Measurements from ENCODE around the gene NUTF2.
A peak's percentile ranks its signal among the peaks of the same experiment; 100 is the strongest.
"Not testable (repeated sequence)": the region's sequence is repeated elsewhere in the genome, so short reads cannot be mapped to it uniquely, and the experiment has no call there.

Gene NUTF2

DNA sequence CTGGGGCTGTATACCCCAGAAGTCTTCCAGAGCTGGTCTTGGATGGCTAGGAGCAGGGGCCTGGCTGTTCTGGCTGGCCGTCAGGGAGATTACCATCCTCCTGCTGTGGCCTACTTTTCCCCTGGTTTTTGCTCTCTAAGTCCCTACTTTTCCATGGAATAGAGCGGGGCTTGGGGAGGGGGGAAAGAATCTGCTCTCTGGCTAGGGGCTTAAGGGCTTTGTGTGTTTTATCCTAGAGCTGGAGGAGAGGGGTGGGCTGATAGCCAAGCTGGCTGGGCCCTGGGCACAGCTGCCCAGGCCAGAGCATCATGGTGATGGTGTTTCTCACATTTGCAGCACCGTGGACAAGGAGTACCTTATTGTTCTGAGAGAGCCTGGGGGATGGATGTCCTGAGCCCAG is 41.6 kb downstream of the NUTF2 start:
- no peak for DNase-seq

DNA sequence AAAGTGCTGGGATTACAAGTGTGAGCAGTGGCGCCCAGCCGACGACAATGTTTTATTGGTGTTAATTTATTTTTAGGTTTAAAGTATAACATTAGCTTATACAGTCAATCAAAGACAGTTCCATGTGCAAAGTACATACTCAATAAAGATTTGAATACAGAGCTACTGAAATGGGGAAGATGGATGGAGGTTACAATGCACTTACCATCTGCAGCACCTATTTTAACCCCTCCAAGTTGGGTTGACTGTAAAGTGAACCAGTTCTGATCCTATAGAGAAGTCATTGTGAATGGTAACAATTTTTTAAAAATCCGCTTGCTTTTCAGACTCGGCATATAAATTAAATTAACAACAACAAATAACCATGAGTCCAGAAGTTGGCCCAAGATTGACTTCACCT is 45.6 kb downstream of the NUTF2 start:
- no peak for DNase-seq

DNA sequence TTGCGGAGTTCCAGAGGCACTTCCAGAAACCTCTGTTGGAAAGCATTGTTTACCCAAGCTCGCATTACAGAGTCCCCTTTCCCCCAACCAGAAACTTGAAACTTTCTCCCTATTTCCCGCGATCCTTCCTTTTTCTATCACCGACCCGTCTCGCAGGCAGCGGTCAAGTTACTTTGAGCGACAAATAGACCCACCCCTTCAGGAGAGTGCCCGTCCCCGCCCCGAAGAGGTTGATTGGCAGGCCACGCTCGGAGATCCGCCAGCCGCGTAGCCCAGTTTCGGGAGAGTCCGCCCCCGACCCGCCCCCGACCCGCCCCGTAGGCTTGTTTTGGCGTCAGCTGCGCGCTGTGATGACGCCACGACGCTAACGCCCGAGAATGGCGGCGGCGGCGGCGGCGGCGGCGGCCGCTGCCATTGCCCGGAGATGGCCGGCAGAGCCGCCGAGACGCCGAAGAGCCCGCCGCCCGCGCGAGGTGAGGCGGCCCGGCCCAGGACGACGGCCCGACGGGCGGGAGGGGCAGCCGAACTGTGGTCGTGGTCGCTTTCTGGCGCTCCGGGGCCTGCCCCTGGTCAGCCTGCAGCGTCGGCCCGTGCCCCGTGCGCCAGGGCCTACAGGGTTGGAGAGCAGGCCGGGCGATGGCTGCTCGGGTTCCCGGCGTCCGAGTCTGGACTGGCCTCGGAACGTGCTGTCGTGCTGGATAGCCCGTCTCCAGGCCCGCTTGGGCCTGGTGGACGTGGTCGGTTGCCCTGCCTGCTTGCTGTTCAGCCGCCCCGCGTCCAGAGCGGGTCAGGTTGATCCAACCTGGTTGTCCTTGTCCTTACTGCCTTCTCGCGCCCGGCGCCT is 46.4 kb downstream of the NUTF2 start, which contains the start of gene PSKH1:
Gene PSKH1, plus strand, starts transcription at position 356 of the 844 bp plus-strand sequence. CDS start 15,496 bp downstream, outside the sequence.
- peak; percentile 98 for DNase-seq

DNA sequence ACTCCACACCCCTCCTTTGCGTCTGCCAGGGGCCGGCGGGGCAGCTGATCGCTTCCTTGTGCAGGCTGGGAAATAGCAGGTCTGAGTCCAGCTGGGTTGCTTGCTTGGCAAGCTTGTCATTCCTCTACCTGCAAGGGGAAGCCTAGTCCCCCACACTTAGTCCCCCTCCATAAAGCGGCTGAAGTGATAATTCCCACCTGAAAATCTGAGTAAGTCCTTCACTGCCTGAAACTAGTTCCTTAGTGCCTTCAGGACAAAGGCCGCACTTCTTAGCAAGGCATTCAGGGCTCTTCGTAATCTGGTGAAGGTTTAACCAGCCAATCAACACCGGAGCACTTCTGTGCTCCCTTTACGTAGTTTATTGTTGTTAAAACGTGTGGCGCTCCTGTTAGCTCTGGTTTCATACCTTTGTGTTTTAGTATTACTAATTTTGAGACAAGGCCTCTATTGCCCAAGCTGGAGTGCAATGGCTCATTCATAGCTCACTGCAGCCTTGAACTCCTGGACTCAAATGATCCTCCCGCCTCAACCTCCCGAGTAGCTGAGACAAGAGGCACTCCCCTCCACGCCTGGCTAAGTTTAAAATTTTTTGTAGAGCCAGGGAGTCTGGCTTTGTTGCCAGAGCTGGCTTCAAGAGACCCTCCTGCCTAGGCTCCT is 47.1 kb downstream of the NUTF2 start:
- peak; percentile 27 for DNase-seq

DNA sequence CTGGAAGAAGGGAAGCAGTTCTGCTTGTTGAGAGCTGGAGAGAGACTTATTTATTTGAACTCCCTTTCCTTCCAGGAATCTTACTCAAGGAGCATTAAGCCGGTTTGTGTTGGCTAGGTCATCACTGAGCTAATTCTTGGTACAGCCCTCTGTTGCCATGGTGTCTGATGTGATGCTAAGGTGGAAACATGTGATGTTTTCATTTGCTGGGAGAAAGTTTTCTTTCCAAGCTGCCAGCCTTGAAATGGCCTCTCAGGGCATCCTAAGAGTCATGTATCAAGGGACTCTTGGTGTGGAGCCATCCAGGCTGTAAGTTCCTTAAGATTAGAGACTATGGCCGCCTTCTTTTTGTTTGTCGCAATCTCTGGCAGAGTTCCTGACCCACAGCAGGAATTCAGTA is 50.5 kb downstream of the NUTF2 start:
- DNase-seq: no peak

DNA sequence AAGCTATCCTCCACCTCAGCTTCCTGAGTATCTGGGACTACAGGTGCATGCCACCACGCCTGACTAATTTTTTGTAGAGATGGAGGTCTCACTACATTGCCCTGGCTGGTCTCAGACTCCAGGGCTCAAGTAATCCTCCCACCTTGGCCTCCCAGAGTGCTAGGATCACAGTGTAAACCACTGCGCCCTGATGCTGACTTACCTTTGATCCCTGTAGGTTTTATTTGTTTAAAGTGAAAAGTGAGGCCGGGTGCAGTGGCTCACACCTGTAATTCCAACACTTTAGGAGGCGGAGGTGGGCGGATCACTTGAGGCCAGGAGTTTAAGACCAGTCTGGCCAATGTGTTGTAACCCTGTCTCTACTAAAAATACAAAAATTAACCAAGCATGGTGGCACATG is 55.0 kb downstream of the NUTF2 start:
- DNase-seq: no peak

DNA sequence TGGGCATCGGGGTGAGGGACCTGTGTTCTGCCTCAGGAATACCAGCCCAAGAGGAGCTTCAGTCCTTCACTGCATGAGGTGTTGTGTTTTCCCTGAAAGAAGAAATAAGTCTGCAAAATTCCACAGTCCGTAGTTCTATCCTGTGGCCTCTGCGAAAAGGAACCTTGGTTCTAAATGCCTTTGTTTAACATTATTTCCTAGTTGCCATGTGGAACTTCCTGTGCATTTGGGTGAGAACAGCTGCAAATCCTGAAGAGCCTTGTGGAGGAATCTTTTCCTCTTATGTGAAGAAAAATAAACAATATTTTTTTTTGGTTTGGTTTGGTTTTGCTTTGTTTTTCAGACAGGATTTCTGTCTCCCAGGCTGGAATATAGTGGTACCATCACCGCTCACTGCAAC is 56.1 kb downstream of the NUTF2 start:
- DNase-seq: no peak

DNA sequence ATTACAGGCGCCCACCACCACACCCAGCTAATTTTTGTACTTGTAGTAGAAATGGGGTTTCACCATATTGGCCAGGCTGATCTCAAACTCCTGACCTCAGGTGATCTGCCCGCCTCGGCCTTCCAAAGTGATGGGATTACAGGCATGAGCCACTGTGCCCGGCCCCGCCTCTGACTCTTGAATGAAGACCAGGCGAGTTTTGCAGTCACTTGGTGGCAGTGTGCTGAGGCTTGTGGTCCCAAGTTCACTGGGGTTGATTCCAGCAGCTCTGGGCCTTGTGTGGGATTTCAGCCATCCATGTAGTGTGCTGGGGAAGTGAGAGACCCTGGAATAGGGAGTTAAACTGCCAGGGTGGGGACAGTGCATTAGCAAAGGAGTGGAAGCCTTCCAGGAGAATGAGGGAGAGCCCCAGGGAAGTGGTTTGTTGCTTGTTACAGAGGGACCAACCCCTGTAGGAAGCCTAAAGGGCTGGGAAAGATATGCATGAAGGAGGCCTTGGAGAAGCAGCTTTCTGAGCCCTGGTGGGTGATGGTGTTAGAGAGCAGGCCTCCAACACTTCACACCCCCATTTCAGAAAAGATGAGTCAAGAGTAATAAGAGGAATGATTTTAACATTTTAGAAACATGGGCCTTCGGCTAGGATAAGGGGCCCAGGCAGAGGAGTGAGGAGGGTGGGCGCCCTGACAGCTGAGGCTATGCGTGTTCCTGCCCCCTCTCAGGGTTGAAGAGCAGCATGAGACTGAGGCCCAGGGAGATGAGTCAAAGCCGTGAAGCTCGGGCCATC is 60.9 kb downstream of the NUTF2 start:
- no peak for DNase-seq

DNA sequence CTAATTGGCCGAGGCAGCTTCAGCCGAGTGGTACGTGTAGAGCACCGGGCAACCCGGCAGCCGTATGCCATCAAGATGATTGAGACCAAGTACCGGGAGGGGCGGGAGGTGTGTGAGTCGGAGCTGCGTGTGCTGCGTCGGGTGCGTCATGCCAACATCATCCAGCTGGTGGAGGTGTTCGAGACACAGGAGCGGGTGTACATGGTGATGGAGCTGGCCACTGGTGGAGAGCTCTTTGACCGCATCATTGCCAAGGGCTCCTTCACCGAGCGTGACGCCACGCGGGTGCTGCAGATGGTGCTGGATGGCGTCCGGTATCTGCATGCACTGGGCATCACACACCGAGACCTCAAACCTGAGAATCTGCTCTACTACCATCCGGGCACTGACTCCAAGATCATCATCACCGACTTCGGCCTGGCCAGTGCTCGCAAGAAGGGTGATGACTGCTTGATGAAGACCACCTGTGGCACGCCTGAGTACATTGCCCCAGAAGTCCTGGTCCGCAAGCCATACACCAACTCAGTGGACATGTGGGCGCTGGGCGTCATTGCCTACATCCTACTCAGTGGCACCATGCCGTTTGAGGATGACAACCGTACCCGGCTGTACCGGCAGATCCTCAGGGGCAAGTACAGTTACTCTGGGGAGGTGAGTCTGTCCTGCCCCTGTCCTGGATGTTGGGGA is 62.5 kb downstream of the NUTF2 start:
- DNase-seq: no peak

DNA sequence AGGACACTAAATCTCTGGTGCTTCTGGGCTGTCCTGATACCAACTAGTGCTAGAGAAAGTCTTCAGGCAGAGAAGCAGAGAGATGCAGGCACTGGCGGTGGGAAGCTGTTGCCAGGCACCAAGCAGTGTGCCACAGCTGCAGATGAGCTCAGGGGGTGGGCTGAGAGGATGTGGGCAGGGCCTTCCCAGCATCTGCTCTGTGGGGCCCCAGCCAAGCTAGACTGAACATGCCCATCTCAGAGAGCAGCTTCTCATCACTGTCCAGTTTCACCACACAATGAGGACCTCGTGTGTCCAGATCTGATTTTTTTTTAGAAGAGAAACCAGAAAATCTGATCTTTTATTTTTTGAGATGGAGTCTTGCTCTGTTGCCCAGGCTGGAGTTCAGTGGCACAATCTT is 63.4 kb downstream of the NUTF2 start:
- no peak for DNase-seq

DNA sequence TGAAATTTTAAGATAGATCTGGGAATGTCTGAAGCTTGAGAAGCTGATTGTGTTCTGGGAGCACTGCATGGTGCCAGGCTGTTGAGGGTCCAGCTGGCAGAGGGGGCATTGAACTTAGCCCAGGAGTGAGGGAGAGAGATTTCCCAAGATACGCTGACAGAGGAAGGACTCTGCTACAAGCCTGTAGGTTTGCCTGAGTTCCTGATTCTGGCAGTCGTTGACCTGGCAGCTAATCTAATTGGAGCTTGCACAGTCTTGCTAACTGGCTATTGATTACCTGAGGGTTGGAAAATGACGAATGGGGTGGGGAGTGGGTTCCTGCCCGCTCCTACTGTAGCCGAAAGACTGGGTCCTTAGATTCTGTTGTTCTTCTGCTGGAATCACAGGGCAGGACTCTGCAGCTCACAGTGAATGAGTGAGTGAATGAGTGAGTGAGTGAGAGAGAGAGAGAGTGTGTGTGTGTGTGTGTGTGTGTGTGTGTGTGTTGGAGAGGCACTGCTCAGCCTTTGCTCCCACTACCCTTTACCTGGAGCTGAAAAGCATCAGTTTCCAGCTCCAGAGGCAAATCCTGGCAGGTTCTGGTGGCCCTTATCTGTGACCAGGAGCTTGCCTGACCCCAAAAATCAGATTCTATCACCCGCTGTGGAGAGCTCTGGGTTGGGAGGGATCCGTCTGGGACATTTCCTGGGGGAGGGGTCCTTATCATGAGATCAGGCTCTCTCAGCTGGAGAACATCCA is 68.2 kb downstream of the NUTF2 start:
- no peak for DNase-seq

DNA sequence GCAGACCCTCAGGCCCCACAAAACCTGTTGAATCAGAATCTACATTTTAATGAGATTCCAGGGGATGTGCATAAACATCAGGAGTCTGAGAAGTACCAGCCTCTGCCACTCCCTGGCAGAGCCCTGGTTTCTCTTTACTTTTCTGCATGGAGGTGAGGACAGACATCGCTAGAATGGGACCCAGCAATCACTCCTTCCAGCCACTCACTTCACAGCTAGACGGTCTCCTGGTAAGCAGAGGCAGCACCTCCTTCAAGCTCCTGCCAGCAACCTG is 68.7 kb downstream of the NUTF2 start:
- DNase-seq: not testable (repeated sequence)

DNA sequence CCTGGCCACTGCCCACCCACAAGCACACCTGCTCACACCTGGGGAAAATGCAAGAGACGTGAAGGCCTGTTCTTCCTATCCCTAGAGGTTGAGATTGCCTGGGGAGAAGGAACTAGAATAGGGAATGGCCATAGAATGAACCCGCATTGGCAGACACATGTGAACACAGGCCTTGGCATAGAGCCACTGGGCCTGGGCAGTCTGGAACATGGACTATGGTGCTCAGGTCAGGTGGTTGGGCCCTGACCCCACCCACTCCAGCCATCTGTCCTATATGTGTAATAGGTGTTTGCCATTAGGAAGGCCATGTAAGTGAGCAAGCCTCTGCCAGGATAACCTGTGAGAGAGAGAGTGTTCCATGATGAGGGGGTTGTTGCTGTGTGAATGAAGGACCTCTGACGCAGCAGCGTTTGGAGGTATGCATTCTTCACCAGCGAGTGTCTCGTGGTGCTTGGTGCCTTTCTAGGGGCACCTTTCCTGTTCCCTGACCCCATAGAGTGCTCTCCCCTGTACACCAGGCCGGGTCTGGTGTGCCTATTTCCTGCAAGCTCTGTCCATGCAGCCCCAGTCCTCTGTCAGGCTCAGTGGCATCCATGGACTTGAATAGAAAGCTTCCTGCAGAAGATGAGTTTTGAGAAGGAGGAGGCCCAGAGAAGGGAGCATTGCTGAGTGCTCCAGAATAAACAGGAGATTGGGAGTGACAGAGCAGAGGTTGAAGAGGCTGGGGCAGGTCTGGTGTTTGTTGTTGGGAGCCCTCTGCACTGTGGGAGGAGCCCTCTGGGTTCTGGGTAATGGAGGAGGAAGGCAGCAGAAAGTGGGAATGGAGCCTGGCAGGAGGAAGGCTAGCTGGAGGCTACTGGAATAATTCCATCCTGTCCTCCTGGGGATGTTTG is 69.3 kb downstream of the NUTF2 start:
- DNase-seq: no peak

DNA sequence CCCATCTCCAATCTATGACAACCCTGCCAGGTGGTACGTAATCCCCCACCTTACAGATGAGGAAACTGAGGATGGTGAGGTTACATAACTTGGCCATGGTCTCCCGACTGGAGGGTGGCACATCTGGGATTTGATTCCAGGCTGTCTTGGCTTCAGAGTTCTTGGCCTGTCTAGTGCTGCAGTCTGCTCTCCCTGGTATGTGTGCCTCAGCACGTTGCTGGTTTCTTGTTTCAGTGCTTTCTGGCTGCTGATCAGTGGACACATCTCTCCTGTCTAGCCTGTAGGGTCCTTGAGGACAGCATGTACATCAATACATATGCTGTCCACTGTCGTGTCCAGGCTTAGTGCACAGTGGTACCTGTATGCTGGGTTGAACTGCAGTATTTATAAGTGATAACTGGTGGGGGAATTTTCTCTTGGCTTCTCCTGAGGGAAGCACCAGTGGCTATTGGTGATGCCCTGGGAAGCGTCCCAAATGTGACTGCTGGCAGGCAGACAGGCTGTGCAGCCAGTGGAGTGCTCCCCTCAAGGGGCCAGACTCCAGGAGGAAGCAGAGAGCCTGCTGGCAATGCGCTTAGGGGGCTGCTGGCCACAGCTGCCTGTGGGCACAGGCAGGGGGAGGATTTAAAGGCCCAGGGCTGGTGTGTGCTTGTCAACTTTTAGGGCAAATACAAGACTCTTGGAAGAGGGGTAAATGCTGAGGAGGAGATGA is 70.6 kb downstream of the NUTF2 start:
- no peak for DNase-seq

DNA sequence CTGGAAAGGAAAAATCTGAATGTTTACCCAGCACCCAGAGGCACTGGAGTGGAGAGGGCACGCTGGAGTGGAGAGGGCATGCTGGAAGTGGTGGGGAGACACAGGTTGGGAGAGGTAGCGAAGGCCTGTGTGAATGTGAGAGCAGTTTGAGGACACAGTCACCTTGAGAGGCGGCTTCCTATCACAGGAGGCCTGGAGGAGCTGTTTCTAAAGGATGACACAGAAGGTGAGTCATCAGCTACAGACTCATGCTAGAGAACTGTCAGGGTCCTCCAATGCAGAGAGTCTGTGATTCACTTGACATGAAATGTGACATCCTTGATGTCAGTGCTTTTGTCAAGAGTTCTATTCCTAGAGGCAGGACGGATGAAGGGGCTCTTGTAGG is 71.1 kb downstream of the NUTF2 start:
- no peak for DNase-seq

DNA sequence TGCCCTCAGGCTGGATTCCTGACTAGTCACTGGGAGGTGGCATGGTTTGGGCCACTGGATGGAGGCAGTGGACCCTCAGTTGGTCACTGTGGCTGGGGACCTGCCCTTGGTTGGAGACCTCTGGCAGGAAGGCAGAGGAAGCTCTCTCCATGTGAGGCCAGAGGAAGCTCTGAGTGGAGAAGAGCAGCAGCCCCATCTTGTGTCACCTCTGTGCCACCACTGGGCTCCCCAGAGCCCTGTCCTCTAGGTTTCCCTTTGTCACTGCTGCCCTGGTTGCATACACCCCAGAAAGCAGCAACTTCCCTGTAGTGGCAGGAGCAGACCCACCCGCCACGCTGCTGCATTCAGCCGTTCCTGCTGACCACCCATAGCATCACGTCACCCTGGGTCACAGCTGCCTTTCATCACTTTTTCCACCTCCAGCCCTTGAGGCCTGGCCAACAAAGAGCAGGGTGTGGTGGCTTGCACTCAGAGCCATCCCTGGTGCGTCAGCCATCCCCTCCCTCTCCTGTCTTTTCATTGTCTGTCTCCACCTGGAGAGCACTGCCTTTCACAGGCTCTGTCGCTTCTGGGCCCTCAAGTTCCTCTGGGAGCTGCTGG is 73.0 kb downstream of the NUTF2 start:
- DNase-seq: no peak
